ENCODE measurements around the gene HIVEP2. TPM values are rescaled to one million over a fixed set of nuclear protein-coding genes. Genes with fewer than 3 reads are reported as not detected.

Gene HIVEP2
- total RNA-seq, 1 experiment from 2014 or later: 14.6 TPM

- no peak for DNase-seq (ENCODE audit: low read depth)
Measured at GRCh38 chr6:142738731-142739130, 206.2 kb downstream of the HIVEP2 start.

- DNase-seq (ENCODE audit: low read depth): no peak
Measured at GRCh38 chr6:142738035-142738396, 207.0 kb downstream of the HIVEP2 start.

GRCh38 chr6:142737368-142738034 is 207.5 kb downstream of the HIVEP2 start:
- no peak for DNase-seq (ENCODE audit: low read depth)

- peak; percentile 34 for DNase-seq (ENCODE audit: low read depth)
Measured at GRCh38 chr6:142735204-142735603, 209.8 kb downstream of the HIVEP2 start.

- DNase-seq (ENCODE audit: low read depth): no peak
Measured at GRCh38 chr6:142732790-142733189, 212.2 kb downstream of the HIVEP2 start.

GRCh38 chr6:142731611-142732010 is 213.4 kb downstream of the HIVEP2 start:
- no peak for DNase-seq (ENCODE audit: low read depth)

- DNase-seq (ENCODE audit: low read depth): no peak
Measured at GRCh38 chr6:142729618-142730017, 215.4 kb downstream of the HIVEP2 start.

GRCh38 chr6:142728910-142729481 is 216.0 kb downstream of the HIVEP2 start:
- no peak for DNase-seq (ENCODE audit: low read depth)

- no peak for DNase-seq (ENCODE audit: low read depth)
Measured at GRCh38 chr6:142728364-142728763, 216.6 kb downstream of the HIVEP2 start.

- DNase-seq (ENCODE audit: low read depth): peak; percentile 28
Measured at GRCh38 chr6:142726616-142727015, 218.4 kb downstream of the HIVEP2 start.

GRCh38 chr6:142725024-142725770 is 219.8 kb downstream of the HIVEP2 start:
- DNase-seq (ENCODE audit: low read depth): no peak

- no peak for DNase-seq (ENCODE audit: low read depth)
Measured at GRCh38 chr6:142722841-142723240, 222.1 kb downstream of the HIVEP2 start.

GRCh38 chr6:142722012-142722411 is 223.0 kb downstream of the HIVEP2 start:
- DNase-seq (ENCODE audit: low read depth): no peak

GRCh38 chr6:142721215-142721920 is 223.6 kb downstream of the HIVEP2 start:
- no peak for DNase-seq (ENCODE audit: low read depth)

- no peak for DNase-seq (ENCODE audit: low read depth)
Measured at GRCh38 chr6:142718667-142719191, 226.2 kb downstream of the HIVEP2 start.

GRCh38 chr6:142716097-142716496 is 228.9 kb downstream of the HIVEP2 start:
- peak; percentile 19 for DNase-seq (ENCODE audit: low read depth)

- no peak for DNase-seq (ENCODE audit: low read depth)
Measured at GRCh38 chr6:142714951-142715785, 229.8 kb downstream of the HIVEP2 start.

- DNase-seq (ENCODE audit: low read depth): no peak
Measured at GRCh38 chr6:142713959-142714358, 231.0 kb downstream of the HIVEP2 start.

GRCh38 chr6:142712231-142712630 is 232.7 kb downstream of the HIVEP2 start:
- no peak for DNase-seq (ENCODE audit: low read depth)

GRCh38 chr6:142708651-142709050 is 236.3 kb downstream of the HIVEP2 start:
- DNase-seq (ENCODE audit: low read depth): no peak

- DNase-seq (ENCODE audit: low read depth): no peak
Measured at GRCh38 chr6:142707255-142707654, 237.7 kb downstream of the HIVEP2 start.

Data from M059J (cell line).